Activated T-cell treated with anti-CD3 and anti-CD28 coated beads for 4 hours (primary cell): ENCODE results near the gene PODN.

Source experiments
- DNase-seq: peaks from one replicate; pipeline ENCODE4 v3.0.0-alpha.2; 2020

Gene PODN

GRCh38 chr1:53091841-53092645 lies 30.0 kb downstream of the PODN start:
- no peak for DNase-seq

GRCh38 chr1:53092659-53093450 lies 30.8 kb downstream of the PODN start:
- DNase-seq: no peak

GRCh38 chr1:53093451-53093754 lies 31.4 kb downstream of the PODN start:
- DNase-seq: no peak

- DNase-seq: no peak
These were observed 31.9 kb downstream of the PODN start for GRCh38 chr1:53093778-53094532.

GRCh38 chr1:53094533-53094919 lies 32.5 kb downstream of the PODN start:
- DNase-seq: no peak

GRCh38 chr1:53104289-53104913 lies 42.4 kb downstream of the PODN start:
- DNase-seq: no peak

GRCh38 chr1:53107090-53107489 lies 45.1 kb downstream of the PODN start:
- no peak for DNase-seq

DNA sequence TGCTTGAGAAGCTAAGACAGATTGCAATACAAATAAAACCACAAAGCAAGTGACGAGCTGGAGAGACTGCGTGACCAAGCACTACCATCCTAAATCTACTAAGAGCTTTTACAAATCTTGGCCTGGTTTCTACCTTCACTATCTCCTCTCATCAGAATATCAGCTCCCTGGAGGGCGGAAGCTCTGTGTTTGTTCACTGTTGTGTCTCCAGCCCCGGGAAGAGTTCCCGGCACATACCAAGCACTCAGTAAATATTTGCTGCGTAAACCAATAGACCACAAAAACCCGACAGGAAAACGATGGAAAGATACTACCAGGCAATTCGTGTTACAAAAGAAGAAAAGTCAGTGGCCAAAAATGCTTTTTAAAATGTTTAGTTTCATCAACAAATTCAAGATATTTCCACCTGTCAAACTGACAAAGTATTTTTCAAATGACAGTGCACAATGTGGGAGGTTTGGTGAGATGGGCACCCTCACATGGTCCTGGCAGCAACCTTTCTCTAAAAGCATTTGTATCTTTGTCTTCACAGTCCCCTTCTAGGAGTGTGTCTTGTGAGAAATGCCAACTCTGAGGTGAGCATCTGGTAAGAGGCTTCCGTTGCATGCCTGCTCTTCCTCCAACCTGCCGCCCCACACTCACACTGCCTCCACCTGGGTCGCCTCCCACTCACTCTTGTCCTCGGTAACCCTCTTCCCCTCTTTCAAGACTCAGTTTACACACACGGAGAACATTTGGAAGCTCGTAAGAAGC lies 45.7 kb downstream of the PODN start:
- DNase-seq: no peak

DNA sequence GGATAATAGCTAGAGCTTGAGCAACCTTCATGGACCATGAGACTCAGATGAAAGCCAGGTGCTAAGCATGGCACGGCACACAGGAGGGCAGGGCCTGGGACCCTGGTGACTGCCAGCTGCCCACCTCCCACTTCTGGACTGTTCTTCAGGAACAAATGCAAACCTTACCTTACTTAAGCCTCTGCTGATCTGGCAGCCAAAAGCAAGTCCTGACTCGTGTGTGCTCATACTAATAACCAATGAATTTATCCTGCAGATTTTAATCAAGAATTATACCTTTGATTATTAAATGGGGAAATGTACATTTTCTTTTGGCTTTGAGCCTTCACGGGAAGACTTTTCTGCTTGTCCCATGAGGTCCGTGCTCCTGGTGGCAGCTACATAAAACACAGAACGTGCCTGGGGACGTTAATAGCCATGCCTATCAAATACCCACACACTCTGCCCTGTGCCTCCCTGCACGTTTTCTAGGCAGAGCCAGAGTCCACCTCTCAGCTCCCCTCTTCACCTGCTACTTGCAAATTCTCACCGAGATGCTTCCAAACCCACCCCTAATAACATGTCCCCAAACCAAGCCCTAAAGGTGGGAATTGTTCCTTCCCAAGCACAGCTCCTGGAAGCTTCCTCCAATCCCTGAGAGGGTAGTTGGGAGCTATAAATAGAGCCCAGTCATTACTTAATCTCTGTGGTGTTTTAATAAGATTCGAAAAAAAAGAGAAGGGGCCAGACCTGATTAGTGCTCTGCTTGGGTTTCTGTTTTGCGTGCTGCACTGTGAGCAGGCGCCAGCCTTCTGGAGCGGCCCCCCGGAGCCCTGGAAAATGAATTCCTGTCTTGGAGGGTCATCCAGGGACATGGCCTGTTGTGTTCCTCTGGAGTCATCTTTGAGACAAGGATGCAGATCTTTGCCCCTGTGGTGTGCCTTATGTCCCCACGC lies 46.9 kb downstream of the PODN start:
- no peak for DNase-seq

DNA sequence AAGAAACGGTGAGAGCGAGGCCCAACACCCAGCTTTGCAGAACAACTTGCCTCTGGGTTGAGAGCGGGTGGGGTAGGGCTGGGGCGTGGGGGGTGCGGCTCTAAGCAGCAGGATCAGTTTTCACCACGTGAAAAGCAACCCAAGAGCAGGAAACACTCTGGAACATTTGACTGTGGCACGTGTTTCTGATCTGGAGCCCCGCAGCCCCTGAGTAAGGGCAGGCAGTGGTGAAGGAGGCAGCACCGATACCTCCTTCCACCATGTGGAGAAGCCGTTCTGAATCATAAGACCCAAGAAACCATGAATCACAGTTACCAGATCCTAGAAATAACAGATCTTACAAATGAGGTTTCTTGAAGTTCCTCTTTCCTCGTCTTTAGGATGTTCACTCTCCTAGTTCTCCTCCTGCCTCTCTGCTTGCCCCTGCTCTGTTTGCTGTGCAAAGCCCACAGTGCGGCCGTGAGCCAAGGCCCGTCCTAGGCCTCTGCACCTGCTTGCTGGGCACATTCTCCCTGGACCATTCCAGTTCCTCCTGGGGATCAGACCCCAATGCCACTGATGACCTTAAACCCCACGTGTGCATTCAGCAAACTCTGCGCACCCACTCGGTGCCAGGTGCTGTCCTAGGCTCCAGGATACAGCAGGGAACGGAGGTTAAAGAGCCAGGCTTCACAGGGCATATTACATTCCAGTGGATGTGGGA lies 48.5 kb downstream of the PODN start:
- no peak for DNase-seq

DNA sequence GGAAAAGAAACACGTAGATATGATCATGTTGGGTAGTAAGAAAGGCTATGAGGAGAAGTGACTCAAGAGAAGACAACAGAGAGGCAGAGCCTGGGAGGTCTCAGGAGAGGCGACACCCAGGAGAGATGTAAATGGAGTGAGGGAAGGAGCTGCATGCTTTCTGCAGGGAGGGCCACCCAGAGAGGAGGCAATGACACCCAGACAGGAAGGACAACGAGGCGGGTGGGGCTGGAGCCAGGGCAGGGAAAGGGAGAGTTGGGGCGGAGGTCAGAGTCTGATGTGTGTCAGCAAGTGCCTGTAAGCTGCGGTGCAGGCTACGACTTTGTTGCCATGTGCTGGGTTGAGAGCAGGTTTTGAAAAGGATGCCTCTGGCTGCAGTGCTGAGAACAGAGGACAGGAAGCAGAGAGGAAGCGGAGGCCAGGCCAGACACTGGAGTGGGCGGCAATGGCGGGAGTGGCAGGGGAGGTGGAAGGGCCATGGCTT lies 49.1 kb downstream of the PODN start:
- no peak for DNase-seq

GRCh38 chr1:53111693-53112092 lies 49.7 kb downstream of the PODN start:
- DNase-seq: no peak

DNA sequence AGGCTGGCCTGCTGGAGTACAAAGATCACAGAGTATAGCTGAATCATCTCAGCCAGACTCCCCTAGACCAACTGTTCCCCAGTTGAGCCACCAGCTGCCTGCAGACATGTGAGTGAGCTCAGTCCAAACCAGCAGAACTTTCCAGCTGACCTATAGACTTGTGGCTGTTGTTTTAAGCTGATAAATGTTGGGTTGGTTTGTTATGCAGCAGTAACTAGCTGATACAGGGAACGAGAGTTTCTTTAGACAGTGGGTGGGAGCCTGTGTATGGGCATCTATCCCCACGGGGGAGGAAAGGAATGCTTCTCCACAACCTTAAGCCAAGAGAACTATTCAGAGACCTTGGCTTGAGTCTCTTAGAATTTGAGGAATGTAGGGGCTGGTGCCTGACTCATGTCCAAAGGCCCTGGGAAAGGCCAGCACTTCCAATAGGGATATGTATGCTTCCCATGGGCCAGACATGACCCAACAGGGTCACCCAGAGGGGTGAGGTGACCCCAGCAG lies 50.3 kb downstream of the PODN start:
- DNase-seq: no peak

DNA sequence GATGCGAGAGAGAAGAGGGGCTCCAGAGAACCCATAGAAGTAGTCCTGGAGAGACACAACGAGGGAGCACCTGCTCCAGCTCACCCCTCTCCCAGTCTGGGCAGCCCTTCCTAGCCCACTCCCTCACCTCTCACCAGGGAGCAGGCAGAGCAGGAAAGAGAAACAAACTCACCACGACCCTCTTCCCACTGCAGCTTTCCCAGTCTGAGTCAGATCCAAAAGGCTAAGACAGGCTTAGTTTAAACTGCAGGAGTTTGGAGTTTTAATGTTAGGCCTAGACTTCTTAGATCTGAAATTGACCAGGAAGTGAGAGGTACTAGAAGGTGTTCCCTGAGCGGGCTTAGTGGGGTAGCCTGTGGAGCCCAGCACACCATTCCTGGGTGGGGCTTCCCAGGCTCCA lies 50.8 kb downstream of the PODN start:
- DNase-seq: no peak

GRCh38 chr1:53114090-53114489 lies 52.1 kb downstream of the PODN start:
- DNase-seq: no peak

GRCh38 chr1:53114581-53115400 lies 52.8 kb downstream of the PODN start:
- no peak for DNase-seq

DNA sequence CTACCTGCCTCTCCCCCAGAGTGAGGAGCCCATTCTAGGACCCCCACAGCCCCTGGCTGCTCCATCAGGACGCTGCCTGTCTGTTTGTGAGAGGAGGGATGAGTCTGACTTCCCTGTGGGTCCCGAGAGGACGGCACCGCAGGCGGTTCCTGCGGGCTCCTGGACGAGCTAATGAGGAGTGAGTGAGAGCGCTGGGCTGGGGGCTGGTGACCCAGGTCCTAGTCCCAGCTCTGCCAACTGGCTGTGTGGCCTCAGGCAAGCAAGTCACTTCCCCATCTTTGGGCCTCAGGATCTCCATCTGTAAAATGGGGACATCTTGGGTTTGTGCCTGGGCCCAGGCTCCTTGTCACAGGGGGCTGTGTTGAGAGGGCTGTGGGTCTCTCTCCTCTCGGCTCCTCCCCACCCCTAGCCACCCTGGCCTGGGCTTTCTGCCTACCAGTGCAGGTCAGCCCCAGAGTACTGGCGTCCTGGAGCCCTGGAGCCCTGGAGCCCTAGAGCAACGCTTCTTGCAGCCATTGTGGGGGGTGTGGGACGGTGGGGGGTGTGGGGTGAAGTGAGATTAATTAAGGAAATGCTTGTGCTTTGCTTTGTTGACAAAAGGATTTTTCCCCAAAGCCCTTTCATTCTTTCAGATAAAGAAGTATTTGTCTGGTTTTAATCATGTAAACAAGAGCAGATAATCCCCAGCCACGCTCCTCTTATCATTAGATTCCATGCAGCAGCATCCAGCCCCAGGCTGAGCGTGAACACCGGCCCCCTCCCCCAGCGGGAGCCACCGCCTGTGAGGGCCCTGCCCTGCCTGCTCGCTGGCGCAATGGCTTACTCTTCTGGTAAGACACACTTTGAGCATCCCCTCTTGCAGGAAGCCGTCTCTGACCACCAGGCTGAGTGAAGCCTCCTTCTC lies 53.6 kb downstream of the PODN start:
- no peak for DNase-seq

GRCh38 chr1:53116307-53116810 lies 54.3 kb downstream of the PODN start:
- DNase-seq: no peak
